Liver (tissue), 9 donors: ENCODE measurements around the gene PARD6G. TPM values are rescaled to one million over a fixed set of nuclear protein-coding genes. Genes with fewer than 3 reads are reported as not detected.

ENCODE experiments used
- DNase-seq: peaks from one replicate; pipeline ENCODE4 v3.0.0-alpha.2; 2017; ENCODE audit warnings: low spot score
- H3K27ac ChIP-seq, 2 donors: one replicate each; pipeline ENCODE4 v1.7.0; 2013; ENCODE audit warnings: inconsistent platforms in 2 of 2, low read length in 2 of 2, control low read depth in 1 of 2, low read depth in 1 of 2, mild to moderate bottlenecking in 1 of 2
- H3K27me3 ChIP-seq, 4 donors: one replicate each; pipeline versions ENCODE4 v1.6.1 to v1.7.0; 2013; ENCODE audit warnings: low read length in 3 of 4, inconsistent platforms in 1 of 4, mild to moderate bottlenecking in 1 of 4, moderate library complexity in 1 of 4; ENCODE audit not compliant: control insufficient read depth in 4 of 4, insufficient read depth in 4 of 4
- H3K36me3 ChIP-seq, 4 donors: one replicate each; pipeline versions ENCODE4 v1.6.1 to v1.7.0; 2013; ENCODE audit warnings: low read length in 3 of 4, mild to moderate bottlenecking in 3 of 4, low read depth in 1 of 4, moderate library complexity in 1 of 4; ENCODE audit not compliant: control insufficient read depth in 4 of 4, insufficient read depth in 3 of 4
- H3K4me1 ChIP-seq, 4 donors: one replicate each; pipeline versions ENCODE4 v1.6.1 to v1.7.0; 2013; ENCODE audit warnings: low read length in 3 of 4, mild to moderate bottlenecking in 3 of 4, moderate library complexity in 1 of 4; ENCODE audit not compliant: control insufficient read depth in 4 of 4, insufficient read depth in 4 of 4
- H3K4me3 ChIP-seq, 3 donors: one replicate each; pipeline versions ENCODE4 v1.6.1 to v1.7.0; 2013; ENCODE audit warnings: low read length in 3 of 3, control low read depth in 1 of 3, low read depth in 1 of 3, mild to moderate bottlenecking in 1 of 3
- H3K9ac ChIP-seq, 2 donors: one replicate each; pipeline ENCODE4 v1.7.0; 2013; ENCODE audit warnings: low read length in 2 of 2, mild to moderate bottlenecking in 2 of 2, moderate library complexity in 2 of 2, control low read depth in 1 of 2, low read depth in 1 of 2
- H3K9me3 ChIP-seq, 4 donors: one replicate each; pipeline versions ENCODE4 v1.6.1 to v1.7.0; 2013; ENCODE audit warnings: low read length in 3 of 4; ENCODE audit not compliant: control insufficient read depth in 4 of 4
- EGR1 ChIP-seq, 2 donors: IDR thresholded peaks; 2 replicates each; pipeline ENCODE4 v1.6.1; 2016 to 2018; ENCODE audit warnings: antibody characterized with exemption in 2 of 2, low read depth in 2 of 2
- FOXA1 ChIP-seq: IDR thresholded peaks from 2 replicates; pipeline ENCODE4 v1.6.1; 2016; ENCODE audit warnings: antibody characterized with exemption
- FOXA2 ChIP-seq: IDR thresholded peaks from 2 replicates; pipeline ENCODE4 v1.6.1; 2016; ENCODE audit warnings: antibody characterized with exemption
- HNF4A ChIP-seq, 2 donors: conservative IDR thresholded peaks; 2 replicates each; pipeline ENCODE4 v1.6.1; 2016; ENCODE audit warnings: antibody characterized with exemption in 2 of 2, mild to moderate bottlenecking in 2 of 2
- HNF4G ChIP-seq: IDR thresholded peaks from 2 replicates; pipeline ENCODE4 v1.6.1; 2016; ENCODE audit warnings: antibody characterized with exemption
- MAX ChIP-seq: IDR thresholded peaks from 2 replicates; pipeline ENCODE4 v1.6.1; 2016; ENCODE audit warnings: antibody characterized with exemption
- NR2F2 ChIP-seq: IDR thresholded peaks from 2 replicates; pipeline ENCODE4 v1.6.1; 2016; ENCODE audit warnings: antibody characterized with exemption
- RAD21 ChIP-seq, 2 donors: IDR thresholded peaks; 2 replicates each; pipeline ENCODE4 v1.6.1; 2016; ENCODE audit warnings: antibody characterized with exemption in 2 of 2, mild to moderate bottlenecking in 2 of 2
- TAF1 ChIP-seq: conservative IDR thresholded peaks from 2 replicates; pipeline ENCODE4 v1.6.1; 2016; ENCODE audit warnings: antibody characterized with exemption, mild to moderate bottlenecking
- YY1 ChIP-seq: IDR thresholded peaks from 2 replicates; pipeline ENCODE4 v1.6.1; 2016; ENCODE audit warnings: antibody characterized with exemption, mild to moderate bottlenecking
- WGBS: extraction: QIAGEN DNeasy Blood & Tissue Kit; methylation state at CpG from one replicate; pipeline ENCODE4 v1.1.7; 2013; 5-methylcytosine and 5-hydroxymethylcytosine counted together
- polyA plus RNA-seq, 2 donors: library from polyadenylated mRNA; stranded (reverse) in 1 of 2; unstranded in 1 of 2; fragments of 200-250 nt in 1 of 2; fragments of >200 nt in 1 of 2; fragmentation: Nextera tagmentation in 1 of 2; extraction: Ambion mirVana in 1 of 2; gene quantifications; one replicate each; pipeline versions ENCODE4 v1.2.1 to v1.2.3, GENCODE V29; 2013 to 2015
- total RNA-seq, 2 donors: library from RNA; depleted of rRNA; stranded (reverse); fragments of >200 nt; gene quantifications; one replicate each; pipeline ENCODE4 v1.2.3, GENCODE V29; 2014
- TF ChIP-seq, protein P1 (sequence below): IDR thresholded peaks from 2 replicates; pipeline ENCODE4 v1.6.1; 2016; ENCODE audit warnings: antibody characterized with exemption
- TF ChIP-seq, protein P2 (sequence below): fragments of 150-350 bp; IDR thresholded peaks from 2 replicates; pipeline ENCODE4 v1.5.1; 2017; ENCODE audit warnings: improper control_type of control experiment, low read depth, low read length; ENCODE audit not compliant: missing input control
- donor health status: healthy.
- donor health status: healthy.
- donor health status: healthy.
- donor health status: healthy.
- donor health status: healthy.

The PARD6G gene
- total and polyA plus RNA-seq, 4 donors: 0.96 to 2.4 (median 1.8) TPM

- TF ChIP-seq FOXA1 (no peak), FOXA2 (no peak), HNF4A (conservative IDR thresholded peaks at IDR 0.05) (no peak), YY1 (no peak), TAF1 (no peak), HNF4G (no peak), MAX (no peak), RAD21 (IDR thresholded peaks at IDR 0.05) (no peak), EGR1 (IDR thresholded peaks at IDR 0.05; ENCODE audit: low read depth in 2 of 2) (no peak)
- TF ChIP-seq, protein P1, sequence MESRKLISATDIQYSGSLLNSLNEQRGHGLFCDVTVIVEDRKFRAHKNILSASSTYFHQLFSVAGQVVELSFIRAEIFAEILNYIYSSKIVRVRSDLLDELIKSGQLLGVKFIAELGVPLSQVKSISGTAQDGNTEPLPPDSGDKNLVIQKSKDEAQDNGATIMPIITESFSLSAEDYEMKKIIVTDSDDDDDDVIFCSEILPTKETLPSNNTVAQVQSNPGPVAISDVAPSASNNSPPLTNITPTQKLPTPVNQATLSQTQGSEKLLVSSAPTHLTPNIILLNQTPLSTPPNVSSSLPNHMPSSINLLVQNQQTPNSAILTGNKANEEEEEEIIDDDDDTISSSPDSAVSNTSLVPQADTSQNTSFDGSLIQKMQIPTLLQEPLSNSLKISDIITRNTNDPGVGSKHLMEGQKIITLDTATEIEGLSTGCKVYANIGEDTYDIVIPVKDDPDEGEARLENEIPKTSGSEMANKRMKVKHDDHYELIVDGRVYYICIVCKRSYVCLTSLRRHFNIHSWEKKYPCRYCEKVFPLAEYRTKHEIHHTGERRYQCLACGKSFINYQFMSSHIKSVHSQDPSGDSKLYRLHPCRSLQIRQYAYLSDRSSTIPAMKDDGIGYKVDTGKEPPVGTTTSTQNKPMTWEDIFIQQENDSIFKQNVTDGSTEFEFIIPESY: no peak
- TF ChIP-seq, protein P2, sequence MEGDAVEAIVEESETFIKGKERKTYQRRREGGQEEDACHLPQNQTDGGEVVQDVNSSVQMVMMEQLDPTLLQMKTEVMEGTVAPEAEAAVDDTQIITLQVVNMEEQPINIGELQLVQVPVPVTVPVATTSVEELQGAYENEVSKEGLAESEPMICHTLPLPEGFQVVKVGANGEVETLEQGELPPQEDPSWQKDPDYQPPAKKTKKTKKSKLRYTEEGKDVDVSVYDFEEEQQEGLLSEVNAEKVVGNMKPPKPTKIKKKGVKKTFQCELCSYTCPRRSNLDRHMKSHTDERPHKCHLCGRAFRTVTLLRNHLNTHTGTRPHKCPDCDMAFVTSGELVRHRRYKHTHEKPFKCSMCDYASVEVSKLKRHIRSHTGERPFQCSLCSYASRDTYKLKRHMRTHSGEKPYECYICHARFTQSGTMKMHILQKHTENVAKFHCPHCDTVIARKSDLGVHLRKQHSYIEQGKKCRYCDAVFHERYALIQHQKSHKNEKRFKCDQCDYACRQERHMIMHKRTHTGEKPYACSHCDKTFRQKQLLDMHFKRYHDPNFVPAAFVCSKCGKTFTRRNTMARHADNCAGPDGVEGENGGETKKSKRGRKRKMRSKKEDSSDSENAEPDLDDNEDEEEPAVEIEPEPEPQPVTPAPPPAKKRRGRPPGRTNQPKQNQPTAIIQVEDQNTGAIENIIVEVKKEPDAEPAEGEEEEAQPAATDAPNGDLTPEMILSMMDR: no peak
- H3K4me3 ChIP-seq: no peak overlapping the region
- DNase-seq: no peak
- H3K9ac ChIP-seq: no peak overlapping the region
- no peak overlapping the region for H3K27ac ChIP-seq
- H3K4me1 ChIP-seq: peaks cover 0 to 2% (median 0%) of the 10 kb centered on the region in 4 donors
- 90% methylated on average over 4 of the region's 4 CpGs for WGBS
- H3K36me3 ChIP-seq: no peaks in the 10 kb centered on the region
- H3K9me3 ChIP-seq: no peaks in the 10 kb centered on the region
- H3K27me3 ChIP-seq: no peaks in the 10 kb centered on the region
Measured at GRCh38 chr18:80172056-80172455, 75.3 kb downstream of the PARD6G start.

DNA sequence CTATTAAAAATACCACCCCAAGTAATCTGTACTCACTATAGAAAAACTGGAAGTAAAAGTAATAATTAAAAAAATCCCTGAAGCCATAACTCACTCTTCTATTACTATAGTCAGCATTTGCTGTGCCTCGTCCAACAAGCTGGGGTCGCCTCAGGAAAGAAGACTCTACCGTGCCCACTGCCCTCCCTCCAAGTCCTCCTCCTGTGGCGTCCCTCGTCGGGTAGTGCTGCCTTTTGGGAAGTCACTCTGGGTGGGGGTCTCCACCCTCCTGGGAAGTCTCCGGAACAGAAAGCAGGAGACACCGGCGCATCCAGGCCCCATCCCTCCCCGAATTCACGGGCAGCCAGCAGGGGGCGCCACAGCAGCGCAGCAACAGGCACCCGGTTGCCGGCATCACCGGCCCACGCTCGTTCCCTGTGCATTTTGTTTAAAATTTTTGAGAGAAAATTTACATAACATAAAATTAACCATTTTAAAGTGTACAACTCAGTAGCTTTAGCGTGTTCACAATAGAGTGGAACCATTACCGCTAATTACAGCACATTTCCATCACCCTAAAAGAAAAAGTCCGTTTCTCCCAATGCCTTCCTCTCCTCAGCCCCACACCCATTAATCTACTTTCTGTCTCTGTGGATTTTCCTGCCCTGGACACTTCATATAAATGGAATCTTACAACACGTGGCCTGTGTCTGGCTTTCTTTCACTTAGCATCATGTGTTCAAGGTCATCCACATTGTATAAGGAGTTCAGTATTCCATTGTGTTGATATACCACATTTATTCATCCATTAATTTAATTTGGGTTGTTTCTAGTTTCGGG is 76.1 kb downstream of the PARD6G start:
- Histone ChIP-seq H3K9ac (no peak overlapping the region), H3K27ac (no peak overlapping the region), H3K9me3 (no peaks in the 10 kb centered on the region), H3K4me1 (peaks cover 0 to 2% (median 0%) of the 10 kb centered on the region in 4 donors), H3K36me3 (no peaks in the 10 kb centered on the region), H3K4me3 (peak overlapping the region in 1 of 3 donors; percentile 39), H3K27me3 (no peaks in the 10 kb centered on the region)
- WGBS: 33% methylated on average over 23 of the region's 23 CpGs
- peak; percentile 72 for DNase-seq
- TF ChIP-seq, protein P2: peak; percentile 65
- TF ChIP-seq RAD21 (IDR thresholded peaks at IDR 0.05): peak; percentile 78 to 81
- no peak for TF ChIP-seq YY1
- TF ChIP-seq NR2F2: no peak
